ENCODE results near the gene SLC25A26. TPM values are rescaled to one million over a fixed set of nuclear protein-coding genes. Genes with fewer than 3 reads are reported as not detected.
A peak's percentile ranks its signal among the peaks of the same experiment; 100 is the strongest.

Gene SLC25A26
- total and polyA plus RNA-seq, 2 of the 13 experiments (the other 11 are each of a cell fraction or from before 2014, with no cell fraction given), result 23.1 to 32.7 TPM

DNA sequence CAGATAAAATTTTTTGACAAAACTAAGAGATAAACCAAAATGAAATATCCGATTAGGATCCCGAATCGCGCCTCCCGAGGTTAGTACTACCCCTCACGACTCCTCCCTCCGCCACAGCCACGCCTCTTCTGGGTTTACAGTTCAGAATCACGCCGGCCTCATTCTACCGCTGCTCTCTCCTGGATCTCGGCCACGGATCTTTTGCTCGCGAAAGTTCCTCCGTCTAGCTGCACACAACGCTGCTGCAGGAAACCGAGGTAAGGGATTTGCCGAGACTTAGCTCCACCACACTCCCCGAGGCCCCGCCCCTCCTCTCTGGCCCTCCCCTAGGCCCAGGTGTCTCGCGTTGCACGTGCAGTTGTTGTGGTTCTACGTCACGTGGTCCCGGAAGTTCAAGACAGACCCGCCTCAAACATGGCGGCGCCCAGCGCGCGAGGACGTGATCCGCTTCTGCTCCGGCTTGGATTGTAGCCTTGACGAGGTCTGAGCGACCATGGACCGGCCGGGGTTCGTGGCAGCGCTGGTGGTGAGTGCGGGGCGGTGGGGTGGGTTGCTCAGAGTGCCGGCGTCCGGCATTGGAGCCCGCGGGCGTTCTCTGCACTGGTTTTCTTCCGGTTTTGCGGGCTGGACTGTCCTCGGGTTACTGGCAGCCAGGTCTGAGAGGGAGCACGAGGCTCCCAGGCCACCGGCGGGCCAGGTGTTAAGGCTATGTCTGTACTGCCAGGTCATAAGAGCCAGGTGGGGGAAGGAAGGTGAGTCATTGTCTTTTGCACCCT lies at the start of gene SLC25A26 (continued):
- TF ChIP-seq, protein P1, sequence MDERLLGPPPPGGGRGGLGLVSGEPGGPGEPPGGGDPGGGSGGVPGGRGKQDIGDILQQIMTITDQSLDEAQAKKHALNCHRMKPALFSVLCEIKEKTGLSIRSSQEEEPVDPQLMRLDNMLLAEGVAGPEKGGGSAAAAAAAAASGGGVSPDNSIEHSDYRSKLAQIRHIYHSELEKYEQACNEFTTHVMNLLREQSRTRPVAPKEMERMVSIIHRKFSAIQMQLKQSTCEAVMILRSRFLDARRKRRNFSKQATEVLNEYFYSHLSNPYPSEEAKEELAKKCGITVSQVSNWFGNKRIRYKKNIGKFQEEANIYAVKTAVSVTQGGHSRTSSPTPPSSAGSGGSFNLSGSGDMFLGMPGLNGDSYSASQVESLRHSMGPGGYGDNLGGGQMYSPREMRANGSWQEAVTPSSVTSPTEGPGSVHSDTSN (CRISPR knock-in tag; IDR thresholded peaks at IDR 0.05), result no peak
- TF ChIP-seq, protein P2, sequence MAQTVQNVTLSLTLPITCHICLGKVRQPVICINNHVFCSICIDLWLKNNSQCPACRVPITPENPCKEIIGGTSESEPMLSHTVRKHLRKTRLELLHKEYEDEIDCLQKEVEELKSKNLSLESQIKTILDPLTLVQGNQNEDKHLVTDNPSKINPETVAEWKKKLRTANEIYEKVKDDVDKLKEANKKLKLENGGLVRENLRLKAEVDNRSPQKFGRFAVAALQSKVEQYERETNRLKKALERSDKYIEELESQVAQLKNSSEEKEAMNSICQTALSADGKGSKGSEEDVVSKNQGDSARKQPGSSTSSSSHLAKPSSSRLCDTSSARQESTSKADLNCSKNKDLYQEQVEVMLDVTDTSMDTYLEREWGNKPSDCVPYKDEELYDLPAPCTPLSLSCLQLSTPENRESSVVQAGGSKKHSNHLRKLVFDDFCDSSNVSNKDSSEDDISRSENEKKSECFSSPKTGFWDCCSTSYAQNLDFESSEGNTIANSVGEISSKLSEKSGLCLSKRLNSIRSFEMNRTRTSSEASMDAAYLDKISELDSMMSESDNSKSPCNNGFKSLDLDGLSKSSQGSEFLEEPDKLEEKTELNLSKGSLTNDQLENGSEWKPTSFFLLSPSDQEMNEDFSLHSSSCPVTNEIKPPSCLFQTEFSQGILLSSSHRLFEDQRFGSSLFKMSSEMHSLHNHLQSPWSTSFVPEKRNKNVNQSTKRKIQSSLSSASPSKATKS (CRISPR knock-in tag; IDR thresholded peaks at IDR 0.05), result 0 out of 2 replicates have a peak, but pooled peaks have one; percentile 76
- TF ChIP-seq, protein P3, sequence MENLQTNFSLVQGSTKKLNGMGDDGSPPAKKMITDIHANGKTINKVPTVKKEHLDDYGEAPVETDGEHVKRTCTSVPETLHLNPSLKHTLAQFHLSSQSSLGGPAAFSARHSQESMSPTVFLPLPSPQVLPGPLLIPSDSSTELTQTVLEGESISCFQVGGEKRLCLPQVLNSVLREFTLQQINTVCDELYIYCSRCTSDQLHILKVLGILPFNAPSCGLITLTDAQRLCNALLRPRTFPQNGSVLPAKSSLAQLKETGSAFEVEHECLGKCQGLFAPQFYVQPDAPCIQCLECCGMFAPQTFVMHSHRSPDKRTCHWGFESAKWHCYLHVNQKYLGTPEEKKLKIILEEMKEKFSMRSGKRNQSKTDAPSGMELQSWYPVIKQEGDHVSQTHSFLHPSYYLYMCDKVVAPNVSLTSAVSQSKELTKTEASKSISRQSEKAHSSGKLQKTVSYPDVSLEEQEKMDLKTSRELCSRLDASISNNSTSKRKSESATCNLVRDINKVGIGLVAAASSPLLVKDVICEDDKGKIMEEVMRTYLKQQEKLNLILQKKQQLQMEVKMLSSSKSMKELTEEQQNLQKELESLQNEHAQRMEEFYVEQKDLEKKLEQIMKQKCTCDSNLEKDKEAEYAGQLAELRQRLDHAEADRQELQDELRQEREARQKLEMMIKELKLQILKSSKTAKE (CRISPR knock-in tag; IDR thresholded peaks at IDR 0.05; ENCODE audit: borderline replicate concordance), result no peak; the same call in 1 of the 2 replicates
- TF ChIP-seq ZNF709 (CRISPR knock-in tag; IDR thresholded peaks at IDR 0.05) (no peak), SMARCC2 (IDR thresholded peaks at IDR 0.05) (no peak), ARHGAP35 (CRISPR knock-in tag; IDR thresholded peaks at IDR 0.05; ENCODE audit: borderline replicate concordance) (no peak; the same call in 1 of the 2 replicates), SIN3B (IDR thresholded peaks at IDR 0.05; ENCODE audit: low read length) (peak; percentile 85), PAF1 (CRISPR knock-in tag; IDR thresholded peaks at IDR 0.05) (no peak), NR2F6 (IDR thresholded peaks at IDR 0.05) (no peak), NR2F6 (CRISPR knock-in tag; IDR thresholded peaks at IDR 0.05) (peak; percentile 39; the same call in 1 of the 2 replicates), ZNF224 (CRISPR knock-in tag; IDR thresholded peaks at IDR 0.05) (no peak), KLF9 (CRISPR knock-in tag; IDR thresholded peaks at IDR 0.05; ENCODE audit: low read depth) (no peak), HHEX (CRISPR knock-in tag; IDR thresholded peaks at IDR 0.05) (no peak), ZNF776 (CRISPR knock-in tag; IDR thresholded peaks at IDR 0.05) (no peak), ZNF563 (CRISPR knock-in tag; IDR thresholded peaks at IDR 0.05) (peak; percentile 48; the same call in 1 of the 2 replicates), GTF3A (CRISPR knock-in tag; conservative IDR thresholded peaks at IDR 0.05) (no peak), ZNF75D (CRISPR knock-in tag; IDR thresholded peaks at IDR 0.05; ENCODE audit: borderline replicate concordance) (no peak), SAFB2 (CRISPR knock-in tag; IDR thresholded peaks at IDR 0.05; ENCODE audit: borderline replicate concordance, low read depth) (peak; percentile 33; the same call in 1 of the 2 replicates)
- TF ChIP-seq, protein P4, sequence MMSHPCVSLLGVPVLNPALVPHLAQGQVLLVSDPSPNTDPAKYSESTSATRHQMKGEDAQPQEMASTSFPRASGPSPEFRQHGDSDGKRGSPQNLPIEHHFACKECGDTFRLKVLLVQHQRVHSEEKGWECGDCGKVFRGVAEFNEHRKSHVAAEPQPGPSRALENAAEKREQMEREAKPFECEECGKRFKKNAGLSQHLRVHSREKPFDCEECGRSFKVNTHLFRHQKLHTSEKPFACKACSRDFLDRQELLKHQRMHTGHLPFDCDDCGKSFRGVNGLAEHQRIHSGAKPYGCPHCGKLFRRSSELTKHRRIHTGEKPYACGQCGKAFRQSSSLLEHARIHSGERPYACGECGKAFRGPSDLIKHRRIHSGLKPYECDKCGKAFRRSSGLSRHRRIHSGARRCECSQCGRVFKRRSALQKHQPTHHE (CRISPR knock-in tag; IDR thresholded peaks at IDR 0.05; ENCODE audit: borderline replicate concordance), result no peak; the same call in 1 of the 2 replicates
- TF ChIP-seq, protein P5, sequence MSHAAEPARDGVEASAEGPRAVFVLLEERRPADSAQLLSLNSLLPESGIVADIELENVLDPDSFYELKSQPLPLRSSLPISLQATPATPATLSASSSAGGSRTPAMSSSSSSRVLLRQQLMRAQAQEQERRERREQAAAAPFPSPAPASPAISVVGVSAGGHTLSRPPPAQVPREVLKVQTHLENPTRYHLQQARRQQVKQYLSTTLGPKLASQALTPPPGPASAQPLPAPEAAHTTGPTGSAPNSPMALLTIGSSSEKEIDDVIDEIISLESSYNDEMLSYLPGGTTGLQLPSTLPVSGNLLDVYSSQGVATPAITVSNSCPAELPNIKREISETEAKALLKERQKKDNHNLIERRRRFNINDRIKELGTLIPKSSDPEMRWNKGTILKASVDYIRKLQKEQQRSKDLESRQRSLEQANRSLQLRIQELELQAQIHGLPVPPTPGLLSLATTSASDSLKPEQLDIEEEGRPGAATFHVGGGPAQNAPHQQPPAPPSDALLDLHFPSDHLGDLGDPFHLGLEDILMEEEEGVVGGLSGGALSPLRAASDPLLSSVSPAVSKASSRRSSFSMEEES (CRISPR knock-in tag; IDR thresholded peaks at IDR 0.05), result peak; percentile 90
- TF ChIP-seq, protein P6, sequence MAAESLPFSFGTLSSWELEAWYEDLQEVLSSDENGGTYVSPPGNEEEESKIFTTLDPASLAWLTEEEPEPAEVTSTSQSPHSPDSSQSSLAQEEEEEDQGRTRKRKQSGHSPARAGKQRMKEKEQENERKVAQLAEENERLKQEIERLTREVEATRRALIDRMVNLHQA (CRISPR knock-in tag; IDR thresholded peaks at IDR 0.05), result no peak
